Measurements from ENCODE around the gene FLOT2. TPM values are rescaled to one million over a fixed set of nuclear protein-coding genes. Genes with fewer than 3 reads are reported as not detected.

Gene FLOT2
- total RNA-seq, 1 experiment from 2014 or later: 98.1 TPM

DNA sequence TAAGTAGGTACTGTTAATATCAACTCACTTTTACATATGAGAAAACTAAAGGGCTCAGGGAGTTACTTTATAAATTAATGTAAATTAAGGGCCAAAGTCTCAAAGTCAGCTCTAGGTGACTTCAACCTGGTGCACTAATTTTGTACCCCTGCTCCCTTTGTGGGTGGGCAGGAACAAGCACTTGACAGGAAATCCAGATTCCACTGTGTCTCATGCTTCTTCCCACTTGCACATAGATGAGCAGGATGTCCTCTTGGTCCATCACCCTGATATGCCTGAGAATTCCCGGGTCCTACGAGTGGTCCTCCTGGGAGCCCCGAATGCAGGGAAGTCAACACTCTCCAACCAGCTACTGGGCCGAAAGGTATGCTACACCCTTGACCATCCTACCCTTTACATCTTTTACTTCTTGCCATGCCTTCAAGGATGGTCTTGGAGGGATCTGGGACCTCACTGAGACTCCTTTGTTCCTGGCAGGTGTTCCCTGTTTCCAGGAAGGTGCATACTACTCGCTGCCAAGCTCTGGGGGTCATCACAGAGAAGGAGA lies 41.4 kb downstream of the FLOT2 start:
- TF ChIP-seq EZH2phosphoT487 (IDR thresholded peaks at IDR 0.05; ENCODE audit: borderline replicate concordance): no peak
- POLR2A ChIA-PET: interaction anchor here (1.5 kb wide), 1 partner anchor 136 kb away, joined by 3 read pairs; the partner anchor contains the start of gene RPL23A
- Histone ChIP-seq H3K9me2 (ENCODE audit: insufficient read depth) (no peaks in the 10 kb centered on the region), H3K27ac (ENCODE audit: low read depth, low read length) (no peak overlapping the region), H2AFZ (ENCODE audit: low read depth, low read length, poor library complexity, severe bottlenecking) (no peak overlapping the region), H3K4me2 (ENCODE audit: low read length) (peak overlapping the region; percentile 100), H4K20me1 (ENCODE audit: insufficient read depth) (no peaks in the 10 kb centered on the region), H3K9me3 (ENCODE audit: control insufficient read depth in 1 of 2, insufficient read depth in 1 of 2, low read depth in 1 of 2, low read length in 2 of 2) (no peaks in the 10 kb centered on the region), H3K36me3 (ENCODE audit: control insufficient read depth in 1 of 2, insufficient read depth in 2 of 2, low read length in 2 of 2) (peaks cover 9 to 17% of the 10 kb centered on the region in 2 experiments; a peak in 3 of 4 replicates), H3K9ac (ENCODE audit: low read length) (peak overlapping the region; percentile 91), H3K27me3 (ENCODE audit: insufficient read depth, low read length) (no peaks in the 10 kb centered on the region), H3K4me1 (ENCODE audit: control insufficient read depth in 1 of 2, insufficient read depth in 2 of 2, low read length in 2 of 2) (peaks cover 7 to 16% of the 10 kb centered on the region in 2 experiments; a peak in 3 of 4 replicates), H3K79me2 (ENCODE audit: insufficient read depth, low read length) (peaks cover 16% of the 10 kb centered on the region), H3K4me3 (replicated peaks in 1 of 2; ENCODE audit: low read depth in 1 of 2, low read length in 2 of 2) (peak overlapping the region; percentile 61 to 96)
- intact Hi-C loops (cut with micrococcal nuclease): no loop called here
- DNase-seq (ENCODE audit: low read depth, low spot score) (no peak), ATAC-seq (no peak)
- CTCF ChIA-PET: no interaction called here
- no TSS peak for BruUV-seq (replicated peaks)
- RAD21 ChIA-PET (ENCODE audit: low non-redundant PET in 1 of 2, low total read pairs in 2 of 2, uncharacterized antibody in 2 of 2, unreplicated experiment in 2 of 2): interaction anchor here in 1 of 2 experiments (1.1 kb wide), 1 partner anchor 92 kb away, joined by 3 read pairs; no protein-coding TSS in a partner anchor

DNA sequence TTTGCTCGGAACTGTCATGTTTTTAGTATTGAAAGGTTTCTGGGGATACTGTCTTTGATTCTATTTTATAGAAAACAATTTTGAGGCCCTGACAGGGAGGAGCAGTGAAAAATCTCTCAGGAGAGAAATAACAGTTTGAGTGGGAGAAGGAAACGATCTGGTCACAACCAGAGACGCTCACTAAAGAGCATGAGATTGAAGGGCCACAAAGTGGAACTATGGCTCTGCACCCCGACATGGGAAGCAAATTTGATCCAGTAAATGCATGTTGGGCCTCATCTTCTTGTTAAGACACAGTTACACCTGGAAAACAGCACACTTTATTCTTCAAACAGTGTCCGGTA lies 42.2 kb downstream of the FLOT2 start:
- DNase-seq (ENCODE audit: low read depth, low spot score): no peak
- TF ChIP-seq ZFX (IDR thresholded peaks at IDR 0.05) (0 out of 2 replicates have a peak, but pooled peaks have one; percentile 31), SIN3A (IDR thresholded peaks at IDR 0.05; ENCODE audit: low read depth) (no peak)
- H3K9me3 ChIP-seq (ENCODE audit: control insufficient read depth in 1 of 2, insufficient read depth in 1 of 2, low read depth in 1 of 2, low read length in 2 of 2): no peaks in the 10 kb centered on the region
- peak overlapping the region; percentile 45 for H3K27ac ChIP-seq (ENCODE audit: low read depth, low read length)
- no peaks in the 10 kb centered on the region for H3K9me2 ChIP-seq (ENCODE audit: insufficient read depth)
- H3K27me3 ChIP-seq (ENCODE audit: insufficient read depth, low read length): no peaks in the 10 kb centered on the region
- no peak overlapping the region for H2AFZ ChIP-seq (ENCODE audit: low read depth, low read length, poor library complexity, severe bottlenecking)
- peaks cover 16% of the 10 kb centered on the region for H3K79me2 ChIP-seq (ENCODE audit: insufficient read depth, low read length)
- ChIA-PET POLR2A (interaction anchor here (1.5 kb wide), 1 partner anchor 135 kb away, joined by 3 read pairs; the partner anchor contains the start of gene RPL23A), CTCF (no interaction called here), RAD21 (ENCODE audit: low non-redundant PET in 1 of 2, low total read pairs in 2 of 2, uncharacterized antibody in 2 of 2, unreplicated experiment in 2 of 2) (interaction anchor here in 1 of 2 experiments (1.1 kb wide), 1 partner anchor 91 kb away, joined by 3 read pairs; no protein-coding TSS in a partner anchor)
- peak overlapping the region; percentile 100 for H3K4me2 ChIP-seq (ENCODE audit: low read length)
- peak overlapping the region; percentile 61 to 96 for H3K4me3 ChIP-seq (replicated peaks in 1 of 2; ENCODE audit: low read depth in 1 of 2, low read length in 2 of 2)
- ATAC-seq: no peak
- no peaks in the 10 kb centered on the region for H4K20me1 ChIP-seq (ENCODE audit: insufficient read depth)
- peak overlapping the region; percentile 91 for H3K9ac ChIP-seq (ENCODE audit: low read length)
- peaks cover 7 to 16% of the 10 kb centered on the region in 2 experiments; a peak in 3 of 4 replicates for H3K4me1 ChIP-seq (ENCODE audit: control insufficient read depth in 1 of 2, insufficient read depth in 2 of 2, low read length in 2 of 2)
- BruUV-seq (replicated peaks): TSS peak; percentile 81
- H3K36me3 ChIP-seq (ENCODE audit: control insufficient read depth in 1 of 2, insufficient read depth in 2 of 2, low read length in 2 of 2): peaks cover 9 to 10% of the 10 kb centered on the region in 2 experiments; a peak in 3 of 4 replicates
- intact Hi-C loops (cut with micrococcal nuclease): no loop called here

Data from HCT116 (cell line).